DLD1 (cell line): ENCODE data around the gene PCOLCE2.
"Not testable (repeated sequence)": the region's sequence is repeated elsewhere in the genome, so short reads cannot be mapped to it uniquely, and the experiment has no call there.

Experiments used
- in situ Hi-C: cut with HindIII; loops from 2 replicates; pipeline ENCODE4 v1.10.0; 2017; ENCODE audit warnings: low sequenced_read_pairs

Gene PCOLCE2

GRCh38 chr3:142902356-142902755 is 13.5 kb upstream of the PCOLCE2 start:
- in situ Hi-C loops = no loop called here

- in situ Hi-C loops = no loop called here
These were observed 9.7 kb upstream of the PCOLCE2 start for GRCh38 chr3:142898346-142899213.

GRCh38 chr3:142897807-142898206 is 8.9 kb upstream of the PCOLCE2 start:
- in situ Hi-C loops = no loop called here

GRCh38 chr3:142896996-142897395 is 8.1 kb upstream of the PCOLCE2 start:
- in situ Hi-C loops = no loop called here

- in situ Hi-C loops = no loop called here
These were observed 7.4 kb upstream of the PCOLCE2 start for GRCh38 chr3:142896201-142896755.

GRCh38 chr3:142894493-142894892 is 5.6 kb upstream of the PCOLCE2 start:
- in situ Hi-C loops = no loop called here

GRCh38 chr3:142892714-142893113 is 3.8 kb upstream of the PCOLCE2 start:
- in situ Hi-C loops = no loop called here

- in situ Hi-C loops = no loop called here
These were observed 1.7 kb upstream of the PCOLCE2 start for GRCh38 chr3:142890592-142890991.

- in situ Hi-C loops = no loop called here
These were observed 530 bp upstream of the PCOLCE2 start for GRCh38 chr3:142889212-142890014.

GRCh38 chr3:142888099-142888480 is 793 bp downstream of the PCOLCE2 start:
- in situ Hi-C loops = no loop called here

GRCh38 chr3:142886940-142887339 is 1.9 kb downstream of the PCOLCE2 start:
- in situ Hi-C loops = no loop called here

- in situ Hi-C loops = no loop called here
These were observed 2.9 kb downstream of the PCOLCE2 start for GRCh38 chr3:142886021-142886420.

- in situ Hi-C loops = no loop called here
These were observed 4.4 kb downstream of the PCOLCE2 start for GRCh38 chr3:142884531-142884930.

GRCh38 chr3:142883534-142883933 is 5.3 kb downstream of the PCOLCE2 start:
- in situ Hi-C loops = not testable (repeated sequence)

- in situ Hi-C loops = no loop called here
These were observed 7.2 kb downstream of the PCOLCE2 start for GRCh38 chr3:142881445-142882224.

GRCh38 chr3:142878649-142879300 is 10.1 kb downstream of the PCOLCE2 start:
- in situ Hi-C loops = no loop called here

- in situ Hi-C loops = no loop called here
These were observed 12.5 kb downstream of the PCOLCE2 start for GRCh38 chr3:142876417-142876816.

- in situ Hi-C loops = no loop called here
These were observed 13.2 kb downstream of the PCOLCE2 start for GRCh38 chr3:142875583-142876207.

- in situ Hi-C loops = no loop called here
These were observed 13.8 kb downstream of the PCOLCE2 start for GRCh38 chr3:142875099-142875498.

GRCh38 chr3:142868382-142868781 is 20.5 kb downstream of the PCOLCE2 start:
- in situ Hi-C loops = not testable (repeated sequence)
